T-helper 22 cell (primary cell): ENCODE measurements around the gene VRK1.
A peak's percentile ranks its signal among the peaks of the same experiment; 100 is the strongest.
"Not testable (repeated sequence)": the region's sequence is repeated elsewhere in the genome, so short reads cannot be mapped to it uniquely, and the experiment has no call there.

Source experiments
- DNase-seq: peaks from one replicate; pipeline ENCODE4 v3.0.0-alpha.2; 2020; ENCODE audit warnings: low read depth

VRK1 gene, protein sequence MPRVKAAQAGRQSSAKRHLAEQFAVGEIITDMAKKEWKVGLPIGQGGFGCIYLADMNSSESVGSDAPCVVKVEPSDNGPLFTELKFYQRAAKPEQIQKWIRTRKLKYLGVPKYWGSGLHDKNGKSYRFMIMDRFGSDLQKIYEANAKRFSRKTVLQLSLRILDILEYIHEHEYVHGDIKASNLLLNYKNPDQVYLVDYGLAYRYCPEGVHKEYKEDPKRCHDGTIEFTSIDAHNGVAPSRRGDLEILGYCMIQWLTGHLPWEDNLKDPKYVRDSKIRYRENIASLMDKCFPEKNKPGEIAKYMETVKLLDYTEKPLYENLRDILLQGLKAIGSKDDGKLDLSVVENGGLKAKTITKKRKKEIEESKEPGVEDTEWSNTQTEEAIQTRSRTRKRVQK

GRCh38 chr14:96796851-96797581, at the start of gene VRK1:
TSS of gene VRK1 (plus strand) at chr14:96797382. CDS start at chr14:96833472, 36,090 bp downstream.
- DNase-seq = peak; percentile 89

DNA sequence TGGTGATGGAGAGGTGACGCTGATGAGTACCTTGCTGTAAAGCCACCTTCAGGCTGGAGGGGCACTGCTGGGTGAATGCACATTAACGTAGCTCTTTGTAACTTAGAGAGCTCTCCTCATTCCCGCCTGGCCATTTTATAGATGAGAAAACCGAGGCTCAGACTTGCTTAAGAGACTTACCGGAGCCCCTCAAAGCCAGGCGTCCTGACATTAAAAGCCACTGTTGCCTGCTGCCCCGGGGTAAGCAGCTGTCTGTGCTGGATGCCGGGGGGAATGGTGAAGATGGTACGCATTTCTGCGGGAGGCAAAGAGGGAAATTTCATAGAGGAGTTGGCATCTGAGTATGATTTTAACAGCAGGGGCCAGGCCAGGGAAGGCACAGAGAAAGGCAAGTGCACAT, 49.6 kb upstream of the VRK1 start:
- no peak for DNase-seq

- DNase-seq = no peak
These were observed 48.8 kb upstream of the VRK1 start for GRCh38 chr14:96748362-96748761.

- no peak for DNase-seq
These were observed 45.7 kb upstream of the VRK1 start for GRCh38 chr14:96751505-96751904.

GRCh38 chr14:96752125-96752524, 45.1 kb upstream of the VRK1 start:
- DNase-seq = no peak

- DNase-seq = no peak
These were observed 44.6 kb upstream of the VRK1 start for GRCh38 chr14:96752594-96752993.

DNA sequence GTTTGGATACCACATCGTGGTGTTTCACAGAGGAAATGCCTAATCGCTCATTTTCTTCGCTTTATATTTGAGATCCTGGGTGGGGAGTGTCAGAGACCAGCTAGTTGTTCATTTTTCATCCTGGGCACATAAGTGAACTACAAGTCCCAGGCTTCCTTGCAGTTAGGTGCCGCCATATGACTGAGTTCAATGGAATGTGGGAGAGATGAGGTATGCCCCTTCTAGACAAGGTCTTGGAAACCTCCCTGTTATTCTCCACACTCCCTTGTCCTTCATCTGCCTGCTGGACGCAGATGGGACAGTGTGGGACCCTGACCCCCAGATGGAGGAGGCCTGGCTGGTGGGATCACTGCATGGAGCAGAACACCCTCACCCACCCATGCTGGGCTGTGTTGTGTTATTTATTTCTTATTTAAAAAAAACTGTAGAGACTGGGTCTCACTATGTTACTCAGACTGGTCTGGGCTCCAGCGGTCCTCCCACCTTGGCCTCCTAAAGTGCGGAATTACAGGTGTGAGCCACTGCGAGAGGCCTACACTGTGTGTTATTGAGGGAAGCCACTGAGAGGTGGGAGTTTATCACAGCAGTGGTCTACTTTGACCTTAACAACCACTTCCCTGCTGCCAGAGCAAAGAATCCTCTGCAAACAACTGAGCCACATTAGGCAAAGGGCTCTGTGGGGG, 42.9 kb upstream of the VRK1 start:
- no peak for DNase-seq

DNA sequence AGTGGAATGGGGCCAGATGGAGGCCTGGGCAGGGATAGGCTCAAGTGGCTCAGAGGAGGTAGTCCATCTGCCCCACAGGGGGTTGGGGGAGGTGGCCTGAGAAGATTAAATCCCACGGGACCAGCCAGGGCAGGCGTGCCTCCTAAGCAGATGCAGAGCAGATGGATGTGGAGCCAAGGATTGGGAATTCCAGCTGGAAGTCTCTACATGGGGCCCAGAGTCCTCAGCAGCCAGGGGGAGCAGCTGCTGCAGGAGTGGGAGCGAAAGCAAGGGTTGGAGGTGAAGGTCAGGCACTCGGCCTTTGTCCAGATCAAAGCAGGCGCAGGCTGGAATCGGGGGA, 42.4 kb upstream of the VRK1 start:
- no peak for DNase-seq

GRCh38 chr14:96756745-96757144, 40.4 kb upstream of the VRK1 start:
- DNase-seq = no peak

DNA sequence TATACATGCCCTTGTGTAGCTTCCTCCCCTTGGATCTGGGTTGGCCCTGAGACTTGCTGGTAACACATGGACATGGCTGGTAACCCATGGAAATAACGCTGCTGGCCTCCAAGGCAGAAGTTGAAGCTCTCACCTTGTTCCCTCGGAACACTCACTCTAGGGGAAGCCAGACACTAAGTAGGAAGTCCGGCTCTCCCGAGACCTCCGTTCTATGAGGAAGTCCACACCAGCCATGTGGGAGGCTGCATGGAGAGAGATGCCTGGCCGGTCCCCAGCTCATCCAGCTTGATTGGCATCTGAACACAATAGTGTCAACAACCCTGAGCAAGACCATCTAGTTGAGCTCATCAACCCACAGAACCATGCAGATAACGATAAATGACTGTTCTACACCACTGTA, 39.7 kb upstream of the VRK1 start:
- no peak for DNase-seq

DNA sequence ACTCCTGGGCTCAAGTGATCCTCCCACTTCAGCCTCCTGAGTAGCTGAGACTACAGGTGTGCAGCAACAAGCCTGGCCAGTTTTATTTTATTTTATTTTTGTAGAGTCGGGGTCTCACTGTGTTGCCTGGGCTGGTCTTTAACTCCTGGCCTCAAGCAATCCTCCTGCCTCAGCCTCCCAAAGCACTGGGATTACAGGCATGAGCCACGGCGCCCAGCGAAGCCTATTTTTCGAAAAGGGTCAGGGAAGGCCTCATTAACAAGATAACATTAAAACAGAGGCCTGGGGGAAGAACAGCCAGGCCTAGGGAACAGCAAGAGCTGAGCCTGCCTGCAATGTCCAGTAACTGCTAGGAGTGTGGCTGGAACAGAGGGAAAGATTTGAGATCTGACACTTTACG, 36.1 kb upstream of the VRK1 start:
- no peak for DNase-seq

DNA sequence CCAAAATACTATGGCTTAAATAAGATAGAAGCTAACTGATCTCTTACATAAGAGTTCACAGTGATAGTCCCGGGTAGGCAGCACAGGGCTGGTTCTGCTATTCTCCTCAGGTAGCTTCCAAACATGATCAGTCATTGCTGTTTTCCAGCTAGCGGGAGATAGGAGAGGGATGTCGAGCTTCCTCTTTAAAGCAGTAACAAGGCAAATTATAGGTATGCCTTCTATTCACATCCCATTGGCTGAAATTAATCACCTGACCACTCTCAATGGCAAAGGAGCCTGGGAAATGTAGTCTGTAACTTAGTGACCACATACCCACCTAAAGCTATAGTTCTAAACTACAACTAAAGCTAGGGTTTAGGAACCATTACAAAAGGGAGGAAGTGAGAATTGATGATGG, 34.5 kb upstream of the VRK1 start:
- DNase-seq = no peak

DNA sequence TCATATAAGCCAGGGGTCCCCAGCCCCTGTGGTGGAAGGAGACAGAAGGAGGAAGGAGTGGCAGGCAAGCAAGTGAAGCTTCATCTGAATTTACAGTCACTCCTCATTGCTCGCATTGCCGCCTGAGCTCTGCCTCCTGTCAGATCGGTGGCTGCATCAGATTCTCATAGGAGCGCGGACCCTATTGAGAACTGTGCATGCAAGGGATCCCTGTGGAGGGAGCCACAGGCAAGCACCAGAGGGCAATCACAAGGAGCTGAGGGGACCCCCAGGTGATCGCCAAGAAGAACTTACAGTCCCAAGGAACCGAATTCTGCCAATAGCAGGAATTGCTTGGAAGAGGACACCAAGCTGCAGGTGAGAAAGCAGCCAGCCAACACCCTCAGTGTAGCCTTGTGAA, 33.2 kb upstream of the VRK1 start:
- DNase-seq = no peak

DNA sequence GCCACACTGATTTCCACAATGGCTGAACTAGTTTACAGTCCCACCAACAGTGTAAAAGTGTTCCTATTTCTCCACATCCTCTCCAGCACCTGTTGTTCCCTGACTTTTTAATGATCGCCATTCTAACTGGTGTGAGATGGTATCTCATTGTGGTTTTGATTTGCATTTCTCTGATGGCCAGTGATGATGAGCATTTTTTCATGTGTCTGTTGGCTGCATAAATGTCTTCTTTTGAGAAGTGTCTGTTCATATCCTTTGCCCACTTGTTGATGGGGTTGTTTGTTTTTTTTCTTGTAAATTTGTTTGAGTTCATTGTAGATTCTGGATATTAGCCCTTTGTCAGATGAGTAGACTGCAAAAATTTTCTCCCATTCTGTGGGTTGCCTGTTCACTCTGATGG, 32.0 kb upstream of the VRK1 start:
- not testable (repeated sequence) for DNase-seq

GRCh38 chr14:96772929-96773328, 24.3 kb upstream of the VRK1 start:
- DNase-seq = no peak

- DNase-seq = no peak
These were observed 20.4 kb upstream of the VRK1 start for GRCh38 chr14:96776791-96777190.

DNA sequence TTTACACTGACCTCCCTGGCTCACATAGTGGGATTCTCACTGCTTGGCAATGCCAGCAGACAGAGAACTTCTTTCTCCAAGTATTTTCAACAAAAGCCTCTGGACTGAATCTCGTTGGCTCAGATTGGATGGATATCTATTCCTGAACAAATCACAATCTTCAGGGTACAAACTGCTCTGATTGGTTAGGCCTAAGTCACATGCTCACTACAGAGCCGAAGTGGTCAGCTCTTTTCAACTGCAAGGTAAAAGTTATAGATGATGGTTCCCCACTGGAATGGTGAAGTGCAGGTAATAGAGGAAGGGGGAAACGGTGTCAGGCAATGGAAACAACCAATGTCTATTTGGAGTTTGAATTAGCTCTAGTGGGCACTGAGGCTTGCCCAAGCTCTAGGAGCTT, 16.7 kb upstream of the VRK1 start:
- DNase-seq = no peak

DNA sequence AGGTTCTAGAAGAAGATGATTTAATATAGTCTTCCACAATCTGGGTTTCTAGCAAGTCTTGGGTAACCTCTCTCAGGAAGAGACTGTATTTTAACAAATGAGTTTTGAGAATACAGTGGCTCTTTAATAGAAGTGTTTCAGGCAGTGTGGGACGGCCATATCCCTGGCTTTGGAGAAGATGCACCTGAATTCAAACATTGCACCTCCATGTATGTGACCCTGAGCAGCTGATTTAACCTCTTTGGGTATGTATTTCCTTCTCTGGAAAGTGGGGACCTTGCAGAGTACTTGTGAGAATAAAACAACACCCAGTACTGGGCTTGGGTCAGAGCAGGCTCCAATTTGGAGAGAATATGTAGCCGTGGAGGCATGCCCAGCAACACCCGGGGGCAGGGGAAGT, 15.8 kb upstream of the VRK1 start:
- no peak for DNase-seq

DNA sequence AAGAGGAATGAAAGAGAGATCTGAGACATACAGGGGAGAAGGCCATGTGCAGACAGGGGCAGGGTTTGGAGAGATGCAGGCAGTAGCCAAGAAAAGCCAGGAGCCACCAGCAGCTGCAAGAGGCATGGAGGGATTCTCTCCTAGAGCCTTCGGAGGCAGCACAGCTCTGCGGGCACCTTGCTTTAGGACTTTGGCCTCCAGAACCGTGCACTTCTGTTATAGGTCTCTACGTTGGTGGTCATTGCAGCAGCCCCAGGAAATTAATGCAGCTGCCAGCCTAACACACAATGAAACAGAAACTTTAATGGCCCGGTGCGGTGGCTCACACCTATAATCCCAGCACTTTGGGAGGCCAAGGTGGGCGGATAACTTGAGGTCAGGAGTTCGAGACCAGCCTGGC, 14.7 kb upstream of the VRK1 start:
- no peak for DNase-seq

GRCh38 chr14:96783043-96783914, 13.9 kb upstream of the VRK1 start:
- no peak for DNase-seq

GRCh38 chr14:96783915-96784224, 13.3 kb upstream of the VRK1 start:
- no peak for DNase-seq

DNA sequence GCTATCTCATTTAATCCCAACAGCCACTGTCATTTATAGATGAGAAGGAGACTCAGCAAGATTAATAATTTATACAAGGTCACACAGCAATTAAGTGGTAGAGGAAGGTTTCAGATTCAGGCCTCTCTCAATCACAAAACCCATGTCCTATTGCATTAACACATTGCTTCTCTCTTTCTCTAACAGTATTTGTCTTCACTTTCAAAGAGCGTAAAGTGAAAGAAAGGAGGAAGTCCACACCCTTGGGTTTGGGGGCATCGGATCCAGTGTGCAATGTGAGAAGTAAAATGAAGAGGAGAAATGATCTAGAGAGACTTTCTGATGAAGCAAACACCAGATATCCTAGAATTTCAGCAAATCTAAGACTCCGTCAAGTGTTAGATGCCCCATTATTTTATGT, 7.0 kb upstream of the VRK1 start:
- no peak for DNase-seq
